ENCODE results near the gene PCDHGA1.
"Not testable (repeated sequence)": the region's sequence is repeated elsewhere in the genome, so short reads cannot be mapped to it uniquely, and the experiment has no call there.

The PCDHGA1 gene

DNA sequence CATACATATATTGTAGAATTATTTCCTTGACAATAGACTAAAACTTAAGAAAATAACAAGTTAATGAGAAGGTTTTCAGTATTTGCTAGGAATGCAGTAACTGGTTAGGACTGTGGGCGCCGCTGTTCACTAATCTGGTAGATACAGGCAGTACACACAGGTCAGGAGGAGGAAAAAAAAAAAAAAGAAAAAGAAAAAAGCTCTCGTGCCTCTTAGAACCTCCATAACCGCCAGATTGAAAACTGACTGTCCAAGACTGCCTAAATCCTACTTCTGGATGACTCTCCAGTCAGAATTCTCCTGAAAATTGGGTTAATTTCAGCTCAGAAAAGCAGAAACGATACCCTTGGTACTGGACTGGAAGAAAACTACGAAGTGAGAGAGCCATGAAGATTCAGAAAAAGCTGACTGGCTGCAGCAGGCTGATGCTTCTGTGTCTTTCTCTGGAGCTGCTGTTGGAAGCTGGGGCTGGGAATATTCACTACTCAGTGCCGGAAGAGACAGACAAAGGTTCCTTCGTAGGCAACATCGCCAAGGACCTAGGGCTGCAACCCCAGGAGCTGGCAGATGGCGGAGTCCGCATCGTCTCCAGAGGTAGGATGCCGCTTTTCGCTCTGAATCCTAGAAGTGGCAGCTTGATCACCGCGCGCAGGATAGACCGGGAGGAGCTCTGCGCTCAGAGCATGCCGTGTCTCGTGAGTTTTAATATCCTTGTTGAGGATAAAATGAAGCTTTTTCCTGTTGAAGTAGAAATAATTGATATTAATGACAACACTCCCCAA is at the start of gene PCDHGA1:
Gene PCDHGA1 (plus strand): TSS at position 216 of the 782 bp plus-strand sequence.
- DNase-seq = no peak

DNA sequence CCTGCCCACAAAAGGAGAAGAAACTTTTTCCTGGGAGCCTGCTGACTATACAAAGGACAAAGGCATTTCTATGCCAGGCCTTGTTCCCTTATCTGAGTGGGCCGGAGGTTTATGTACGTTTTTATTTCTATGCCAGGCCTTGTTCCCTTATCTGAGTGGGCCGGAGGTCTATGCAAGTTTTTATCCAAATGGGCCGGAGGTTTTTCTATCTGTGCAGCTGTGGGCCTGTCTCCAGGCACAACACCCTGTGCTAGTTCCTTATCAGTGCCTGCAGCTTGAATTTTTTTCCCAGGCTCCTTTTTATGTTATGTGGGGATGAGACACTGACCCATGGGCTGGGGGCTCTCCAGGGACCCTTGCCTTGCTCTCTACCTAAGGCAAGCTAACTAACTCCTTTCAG is 31.9 kb upstream of the PCDHGA1 start:
- no peak for DNase-seq

DNA sequence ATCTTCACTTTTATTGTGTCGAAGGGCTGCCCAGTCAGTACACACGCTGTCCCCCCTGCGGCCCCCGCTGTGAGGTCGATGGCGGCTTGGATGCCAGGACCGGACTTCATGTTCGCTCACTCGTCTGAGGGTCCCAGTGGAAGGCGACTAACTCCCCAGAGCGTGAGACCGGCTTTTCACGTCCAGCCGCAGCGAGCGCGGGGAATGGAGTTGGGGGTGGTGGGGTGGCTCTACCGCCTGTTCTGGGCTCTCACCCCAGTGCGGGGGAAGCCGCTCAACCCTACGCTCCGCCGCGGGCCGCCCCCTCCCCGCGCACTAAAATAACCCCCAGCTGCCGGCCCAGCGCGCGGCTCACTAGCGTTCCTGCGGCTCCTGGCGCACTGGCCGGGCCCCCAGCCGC is 26.6 kb upstream of the PCDHGA1 start, which contains the start of gene SLC25A2:
Gene SLC25A2 (minus strand): TSS at position 294 of the 400 bp plus-strand sequence. CDS start 184 bp downstream, at position 110.
- DNase-seq = no peak

DNA sequence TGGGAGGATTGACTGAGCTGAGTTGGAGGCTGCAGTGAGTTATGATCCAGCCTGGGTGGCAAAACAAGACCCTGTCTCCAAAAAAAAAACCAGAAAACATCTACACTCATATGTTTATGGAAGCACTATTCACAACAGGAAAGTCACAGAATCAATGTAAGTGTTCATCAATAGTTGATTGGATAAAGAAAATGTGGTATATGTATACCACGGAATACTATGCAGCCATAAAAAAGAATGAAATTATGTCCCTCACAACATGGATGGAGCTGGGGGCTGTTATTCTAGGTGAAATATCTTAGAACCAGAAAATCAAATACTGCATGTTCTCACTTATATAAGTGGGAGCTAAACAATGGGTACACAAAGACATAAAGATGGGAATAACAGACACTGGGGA is 23.7 kb upstream of the PCDHGA1 start:
- DNase-seq = no peak

DNA sequence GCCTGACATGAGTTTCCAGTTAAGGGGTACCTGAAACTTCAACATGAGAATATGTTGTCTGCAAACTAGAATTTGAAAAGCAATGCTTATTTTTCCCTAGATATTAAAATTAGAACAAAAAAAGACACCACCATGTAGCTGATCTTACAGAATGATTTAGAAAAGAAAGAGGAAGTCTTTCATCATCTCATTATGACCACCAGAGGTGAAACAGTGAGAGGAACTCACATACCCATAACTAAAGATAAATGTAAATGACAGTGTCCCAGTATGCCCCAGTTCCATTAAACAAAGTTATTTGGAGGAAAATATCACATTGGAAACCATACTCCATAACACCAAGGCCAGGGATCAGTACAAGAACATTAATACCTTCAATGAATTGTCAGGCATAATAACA is 16.6 kb upstream of the PCDHGA1 start:
- no peak for DNase-seq

DNA sequence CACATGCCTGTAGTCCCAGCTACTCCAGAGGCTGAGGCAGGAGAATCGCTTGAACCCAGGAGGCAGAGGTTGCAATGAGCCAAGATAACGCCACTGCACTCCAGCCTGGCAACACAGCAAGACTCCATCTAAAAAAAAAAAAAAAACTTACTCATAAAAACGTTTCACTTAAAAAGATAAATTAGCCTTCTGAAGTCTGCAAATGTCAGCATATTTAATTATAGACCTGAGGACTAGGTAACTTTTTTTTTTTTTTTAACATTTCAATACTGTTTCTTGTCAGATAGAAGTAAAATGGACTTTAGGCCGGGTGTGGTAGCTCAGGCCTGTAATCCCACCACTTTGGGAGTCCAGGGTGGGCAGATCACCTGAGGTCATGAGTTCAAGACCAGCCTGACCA is 13.4 kb upstream of the PCDHGA1 start:
- not testable (repeated sequence) for DNase-seq

DNA sequence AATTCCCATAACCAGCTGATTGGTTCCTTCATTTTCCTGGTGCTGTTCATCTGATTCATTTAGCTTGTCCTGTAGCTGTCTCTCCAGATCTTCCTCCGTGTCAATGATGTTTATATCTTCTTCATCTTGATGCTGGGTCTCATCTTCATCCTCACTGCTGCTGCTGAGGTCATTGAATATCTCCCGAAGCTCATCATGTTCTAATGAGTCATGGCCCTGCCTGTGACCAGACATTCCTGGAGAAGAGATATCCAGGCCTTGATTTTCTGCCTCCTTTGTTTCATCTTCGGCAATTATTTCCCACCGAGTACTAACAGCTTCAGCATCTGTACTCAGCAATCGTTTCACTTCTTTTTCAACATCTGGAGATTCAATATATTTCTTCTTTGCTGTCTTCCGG is 11.1 kb upstream of the PCDHGA1 start:
- DNase-seq = no peak

DNA sequence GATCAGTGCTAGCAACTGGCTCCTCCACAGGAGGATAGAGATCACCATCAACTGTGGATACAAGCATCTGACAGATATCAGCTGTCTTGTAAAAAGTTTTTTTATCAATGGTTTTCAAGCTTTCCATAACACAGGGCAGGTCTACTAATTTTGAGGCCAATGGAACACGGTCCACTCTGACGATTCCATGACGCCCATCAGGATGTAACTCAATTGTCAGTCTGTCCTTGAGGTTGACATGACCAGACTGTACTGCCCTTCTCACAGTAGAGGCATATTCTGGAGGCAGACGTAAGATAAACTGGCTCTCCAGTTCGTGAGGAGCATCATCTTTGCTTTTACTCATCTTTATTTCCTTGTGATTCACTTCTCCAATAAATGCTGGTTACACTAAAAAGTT is 10.6 kb upstream of the PCDHGA1 start:
- no peak for DNase-seq

DNA sequence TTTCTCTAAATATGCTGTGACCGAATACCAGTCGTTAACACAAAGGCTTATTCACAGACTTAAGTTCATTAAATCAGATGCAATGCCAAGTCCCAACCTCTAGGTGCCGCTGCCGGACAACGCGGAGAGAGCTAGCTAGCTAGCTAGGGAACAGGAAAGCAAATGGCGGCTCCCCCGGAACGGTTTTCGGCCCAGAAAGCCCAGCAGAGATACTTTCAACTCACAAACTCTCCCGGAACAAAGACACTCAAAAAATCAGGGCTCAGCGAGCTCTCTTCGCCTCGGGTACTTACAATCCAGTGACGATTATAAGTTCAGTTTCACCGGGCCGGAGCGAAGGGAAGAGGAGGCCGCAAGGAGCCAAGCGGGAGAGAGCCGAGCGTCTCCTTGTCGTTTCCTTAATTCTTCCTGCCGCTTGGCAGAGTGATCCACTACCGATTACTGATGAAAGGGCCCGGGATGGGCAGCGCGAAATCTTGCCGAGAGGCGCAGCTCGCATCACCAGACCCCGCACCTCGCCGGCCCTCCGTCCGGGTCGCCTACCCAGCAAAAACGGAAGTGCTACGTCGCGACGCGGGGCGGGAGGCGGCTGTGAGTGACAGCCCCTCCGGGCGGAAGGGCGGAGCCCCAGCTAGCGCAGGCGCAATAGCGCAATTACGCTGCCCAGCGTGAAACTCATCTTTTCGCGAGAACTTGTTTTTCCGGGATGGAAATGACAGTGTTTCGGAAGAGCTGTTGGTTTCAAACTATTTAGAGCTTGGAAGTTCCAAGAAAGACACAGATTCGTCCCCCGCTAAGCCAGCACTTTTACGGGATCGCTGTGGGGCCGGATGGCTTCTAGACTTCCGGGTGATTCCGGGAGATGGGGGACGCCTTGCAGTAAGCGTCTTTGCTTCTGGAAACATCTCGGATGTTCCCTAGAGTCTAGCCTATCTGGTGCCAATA is 9.8 kb upstream of the PCDHGA1 start, which contains the start of gene TAF7:
Gene TAF7 (minus strand): TSS at position 560 of the 945 bp plus-strand sequence. CDS start 740 bp downstream, outside the sequence.
- peak; percentile 92 for DNase-seq

DNA sequence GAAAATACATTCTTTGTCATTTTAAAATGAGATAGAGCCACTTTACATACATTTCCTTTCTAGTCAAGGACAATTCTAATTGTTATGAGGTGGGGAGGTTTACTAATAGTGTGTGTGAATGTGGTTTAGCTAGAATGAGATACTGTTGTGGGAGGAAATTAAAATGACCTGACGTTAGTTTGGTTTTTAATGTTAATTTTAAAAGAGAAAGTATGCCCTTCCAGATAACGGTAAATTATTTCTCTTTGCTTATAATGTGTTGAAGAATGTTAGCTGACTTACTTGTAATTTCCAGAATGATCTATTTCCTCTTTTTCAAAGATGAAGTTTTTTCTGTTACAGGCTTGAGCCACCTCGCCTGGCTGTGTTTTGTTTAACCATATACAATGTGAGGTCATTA is 8.1 kb upstream of the PCDHGA1 start:
- no peak for DNase-seq

DNA sequence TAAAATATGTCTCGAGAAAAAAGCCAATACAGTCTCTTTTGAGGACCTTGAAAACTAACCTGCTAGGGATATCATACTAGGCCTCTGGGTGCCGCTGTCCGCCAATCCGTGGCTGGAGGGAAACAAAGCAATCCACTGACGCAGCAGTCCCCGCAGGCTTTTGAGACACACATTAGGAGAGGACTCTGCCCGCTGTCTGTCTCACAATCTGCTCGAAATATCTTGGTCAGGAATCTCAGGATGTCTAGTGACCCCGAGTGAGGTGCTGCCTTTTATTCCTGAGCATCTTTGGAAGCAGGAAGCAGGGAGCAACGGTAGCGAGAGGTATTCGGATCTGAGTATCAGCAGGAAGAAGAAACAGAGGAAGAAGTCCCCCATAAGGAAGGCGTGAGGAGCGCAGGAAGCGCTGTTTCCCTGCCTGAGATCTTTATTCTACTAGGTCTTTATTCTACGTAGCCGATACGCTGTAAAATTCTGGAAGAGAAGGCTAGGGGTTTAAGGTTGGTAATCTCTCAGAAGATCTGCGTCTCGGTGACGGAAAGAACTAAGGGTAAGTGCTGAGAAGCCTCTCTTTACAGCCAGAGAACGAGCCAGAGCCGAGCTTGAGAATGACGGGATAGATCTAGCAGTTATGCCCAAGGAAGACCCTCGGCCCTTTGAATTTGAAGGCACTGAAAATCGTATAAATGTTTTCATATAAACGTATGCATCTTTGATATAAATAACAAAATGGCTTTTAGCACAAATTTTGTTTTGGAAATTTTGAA is 4.0 kb upstream of the PCDHGA1 start:
- no peak for DNase-seq

DNA sequence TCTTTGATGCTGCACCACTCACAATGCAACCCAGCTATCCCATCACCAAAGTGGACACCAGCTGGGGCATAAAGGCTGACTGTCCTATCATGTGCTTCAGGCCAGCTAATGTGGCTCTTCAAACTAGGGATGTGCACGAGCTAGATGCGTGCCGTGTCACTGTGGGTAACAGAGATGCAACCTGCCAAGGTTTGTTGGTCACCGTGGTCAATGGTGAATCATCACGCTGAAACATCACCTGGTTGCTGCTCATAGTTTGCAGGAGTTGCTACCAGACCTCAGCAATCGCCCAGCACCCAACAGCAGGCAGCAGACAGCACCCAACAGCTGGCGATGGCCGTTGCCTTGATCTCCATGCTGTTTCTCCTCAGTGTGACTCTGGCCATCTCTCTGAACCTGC is 2.1 kb upstream of the PCDHGA1 start:
- no peak for DNase-seq

DNA sequence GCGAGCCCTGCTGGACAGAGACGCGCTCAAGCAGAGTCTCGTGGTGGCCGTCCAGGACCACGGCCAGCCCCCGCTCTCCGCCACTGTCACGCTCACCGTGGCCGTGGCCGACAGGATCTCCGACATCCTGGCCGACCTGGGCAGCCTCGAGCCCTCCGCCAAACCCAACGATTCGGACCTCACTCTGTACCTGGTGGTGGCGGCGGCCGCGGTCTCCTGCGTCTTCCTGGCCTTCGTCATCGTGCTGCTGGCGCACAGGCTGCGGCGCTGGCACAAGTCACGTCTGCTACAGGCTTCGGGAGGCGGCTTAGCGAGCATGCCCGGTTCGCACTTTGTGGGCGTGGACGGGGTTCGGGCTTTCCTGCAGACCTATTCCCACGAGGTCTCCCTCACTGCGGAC is 2.3 kb downstream of the PCDHGA1 start:
- DNase-seq = not testable (repeated sequence)

DNA sequence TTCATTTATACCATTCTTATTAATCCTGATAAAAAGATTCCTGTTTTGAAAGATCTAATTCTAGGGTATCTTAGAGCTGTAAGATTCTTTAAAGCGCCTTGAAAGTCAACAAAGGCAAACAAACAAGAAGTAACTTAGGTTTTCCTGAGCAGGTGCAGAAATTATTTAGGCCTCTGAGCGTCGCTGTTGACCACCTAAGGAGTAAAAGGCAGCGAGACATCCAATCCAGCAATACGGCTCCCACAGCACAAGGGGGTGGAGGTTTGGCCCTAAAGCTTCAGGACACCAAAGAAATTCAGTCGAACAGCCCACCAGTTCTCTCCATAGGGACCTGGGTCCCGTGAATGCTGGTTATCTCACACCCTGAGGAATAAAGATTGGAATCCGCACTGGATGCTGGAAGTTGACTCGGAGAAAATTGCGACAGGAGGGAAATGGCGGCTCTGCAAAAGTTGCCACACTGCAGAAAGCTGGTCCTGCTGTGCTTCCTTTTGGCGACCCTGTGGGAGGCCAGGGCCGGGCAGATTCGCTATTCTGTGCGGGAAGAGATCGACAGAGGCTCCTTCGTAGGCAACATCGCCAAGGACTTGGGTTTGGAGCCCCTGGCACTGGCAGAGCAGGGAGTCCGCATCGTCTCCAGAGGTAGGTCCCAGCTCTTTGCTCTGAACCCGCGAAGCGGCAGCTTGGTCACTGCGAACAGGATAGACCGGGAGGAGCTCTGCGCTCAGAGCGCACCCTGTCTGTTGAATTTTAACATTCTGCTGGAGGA is 8.4 kb downstream of the PCDHGA1 start, which contains the start of gene PCDHGA2:
Gene PCDHGA2 (plus strand): TSS at position 223 of the 769 bp plus-strand sequence.
- DNase-seq = no peak

DNA sequence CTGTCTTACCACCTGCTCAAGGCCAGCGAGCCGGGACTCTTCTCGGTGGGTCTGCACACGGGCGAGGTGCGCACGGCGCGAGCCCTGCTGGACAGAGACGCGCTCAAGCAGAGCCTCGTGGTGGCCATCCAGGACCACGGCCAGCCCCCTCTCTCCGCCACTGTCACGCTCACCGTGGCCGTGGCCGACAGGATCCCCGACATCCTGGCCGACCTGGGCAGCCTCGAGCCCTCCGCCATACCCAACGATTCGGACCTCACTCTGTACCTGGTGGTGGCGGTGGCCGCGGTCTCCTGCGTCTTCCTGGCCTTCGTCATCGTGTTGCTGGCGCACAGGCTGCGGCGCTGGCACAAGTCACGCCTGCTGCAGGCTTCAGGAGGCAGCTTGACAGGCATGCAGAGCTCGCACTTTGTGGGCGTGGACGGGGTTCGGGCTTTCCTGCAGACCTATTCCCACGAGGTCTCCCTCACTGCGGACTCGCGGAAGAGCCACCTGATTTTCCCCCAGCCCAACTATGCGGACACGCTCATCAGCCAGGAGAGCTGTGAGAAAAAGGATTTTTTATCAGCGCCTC is 10.6 kb downstream of the PCDHGA1 start:
- not testable (repeated sequence) for DNase-seq

DNA sequence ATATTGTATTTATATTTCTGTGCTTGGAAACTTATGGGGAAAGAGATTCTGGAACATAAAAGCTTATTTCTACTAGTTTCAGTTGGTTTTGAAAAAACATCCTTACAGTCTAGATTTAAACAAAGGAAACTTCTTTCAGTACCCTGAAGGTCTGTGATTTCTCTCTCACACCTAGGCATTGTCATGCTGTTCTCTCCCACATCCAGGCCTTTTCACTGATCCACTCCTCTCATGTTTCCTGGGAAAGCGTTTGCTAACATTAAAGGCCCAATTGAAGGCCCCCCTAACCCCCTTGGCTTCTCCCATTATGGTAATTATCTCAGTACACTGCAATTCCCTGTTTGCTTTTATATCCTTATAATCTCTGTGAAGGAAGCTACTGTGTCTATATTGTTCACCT is 12.5 kb downstream of the PCDHGA1 start:
- DNase-seq = no peak

DNA sequence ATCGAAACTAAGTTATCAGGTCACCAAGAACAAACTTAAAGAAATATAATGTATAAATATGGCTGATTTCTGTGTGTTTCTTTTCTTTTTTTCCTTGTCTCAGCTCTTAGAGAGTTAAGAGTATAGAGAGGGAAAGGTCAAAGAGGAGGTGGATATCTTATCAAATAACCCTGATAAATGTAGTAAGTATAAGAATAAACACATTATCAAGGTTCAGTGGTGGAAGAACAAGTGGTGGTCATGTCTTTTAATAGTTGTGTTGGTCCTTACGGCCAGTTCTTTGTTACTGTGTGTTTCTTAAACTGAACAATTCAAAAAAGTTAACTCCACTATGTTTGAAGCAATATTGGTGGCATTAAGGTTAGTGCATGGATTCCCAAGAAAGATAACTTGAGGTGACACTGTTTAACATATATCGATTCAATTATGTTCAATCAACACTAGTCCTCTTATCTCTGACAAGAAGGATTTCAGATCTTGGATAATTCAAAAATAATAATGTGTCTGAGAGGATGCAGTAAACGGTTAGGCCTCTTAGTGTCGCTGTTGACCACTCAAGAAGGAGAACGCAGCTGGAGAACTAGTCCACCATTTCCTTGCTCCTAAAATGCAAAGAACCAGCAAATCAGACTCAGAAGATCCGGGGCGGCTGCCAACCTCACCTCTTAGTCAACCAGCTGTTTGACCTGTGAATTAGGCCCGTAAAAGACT is 13.1 kb downstream of the PCDHGA1 start, which contains the start of gene PCDHGA3:
Gene PCDHGA3 (plus strand): TSS at position 588 of the 711 bp plus-strand sequence. CDS start 205 bp downstream, outside the sequence.
- no peak for DNase-seq

DNA sequence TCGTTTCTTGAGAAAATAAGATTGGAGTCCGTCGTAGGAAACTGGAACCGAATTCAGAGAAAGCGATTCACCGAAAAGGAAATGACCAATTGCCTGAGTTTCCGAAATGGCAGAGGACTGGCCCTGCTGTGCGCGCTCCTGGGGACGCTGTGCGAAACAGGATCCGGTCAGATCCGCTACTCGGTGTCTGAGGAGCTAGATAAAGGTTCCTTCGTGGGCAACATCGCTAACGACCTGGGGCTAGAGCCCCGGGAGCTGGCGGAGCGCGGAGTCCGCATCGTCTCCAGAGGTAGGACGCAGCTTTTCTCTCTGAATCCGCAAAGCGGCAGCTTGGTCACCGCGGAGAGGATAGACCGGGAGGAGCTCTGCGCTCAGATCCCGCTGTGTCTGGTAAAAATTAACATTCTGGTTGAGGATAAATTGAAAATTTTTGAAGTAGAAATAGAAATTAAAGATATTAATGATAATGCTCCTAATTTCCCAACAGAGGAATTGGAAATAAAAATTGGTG is 13.7 kb downstream of the PCDHGA1 start:
- no peak for DNase-seq

DNA sequence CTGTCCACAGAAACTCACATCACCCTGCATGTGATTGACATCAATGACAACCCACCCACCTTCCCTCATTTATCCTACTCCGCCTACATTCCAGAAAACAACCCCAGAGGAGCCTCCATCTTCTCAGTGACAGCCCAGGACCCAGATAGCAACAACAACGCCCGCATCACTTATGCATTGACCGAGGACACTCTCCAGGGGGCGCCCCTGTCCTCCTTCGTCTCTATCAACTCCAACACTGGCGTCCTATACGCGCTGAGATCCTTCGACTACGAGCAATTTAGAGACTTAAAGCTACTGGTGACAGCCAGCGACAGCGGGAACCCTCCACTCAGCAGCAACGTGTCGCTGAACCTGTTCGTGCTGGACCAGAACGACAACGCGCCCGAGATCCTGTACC is 15.0 kb downstream of the PCDHGA1 start:
- no peak for DNase-seq

DNA sequence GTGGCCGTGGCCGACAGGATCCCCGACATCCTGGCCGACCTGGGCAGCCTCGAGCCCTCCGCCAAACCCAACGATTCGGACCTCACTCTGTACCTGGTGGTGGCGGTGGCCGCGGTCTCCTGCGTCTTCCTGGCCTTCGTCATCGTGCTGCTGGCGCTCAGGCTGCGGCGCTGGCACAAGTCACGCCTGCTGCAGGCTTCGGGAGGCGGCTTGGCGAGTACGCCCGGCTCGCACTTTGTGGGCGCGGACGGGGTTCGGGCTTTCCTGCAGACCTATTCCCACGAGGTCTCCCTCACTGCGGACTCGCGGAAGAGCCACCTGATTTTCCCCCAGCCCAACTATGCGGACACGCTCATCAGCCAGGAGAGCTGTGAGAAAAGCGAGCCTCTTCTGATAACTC is 15.7 kb downstream of the PCDHGA1 start:
- DNase-seq = not testable (repeated sequence)
